ENCODE data around the gene RAMAC. TPM values are rescaled to one million over a fixed set of nuclear protein-coding genes. Genes with fewer than 3 reads are reported as not detected.

RAMAC gene
- total and polyA plus RNA-seq, 10 of the 15 experiments (the other 5 are each of a cell fraction or from before 2014, with no cell fraction given), result 22.4 to 109 (median 41.7) TPM

- TF ChIP-seq RUNX3 (IDR thresholded peaks at IDR 0.05; ENCODE audit: low read length) (no peak), FOXK2 (IDR thresholded peaks at IDR 0.05) (no peak), RELB (IDR thresholded peaks at IDR 0.05; ENCODE audit: low read depth) (no peak), E2F8 (IDR thresholded peaks at IDR 0.05; ENCODE audit: low read depth, partially characterized antibody) (no peak), BCL3 (IDR thresholded peaks at IDR 0.05; ENCODE audit: borderline replicate concordance, insufficient read depth, low read depth, low read length, poor library complexity, severe bottlenecking) (no peak)
- TF ChIP-seq, protein P1, sequence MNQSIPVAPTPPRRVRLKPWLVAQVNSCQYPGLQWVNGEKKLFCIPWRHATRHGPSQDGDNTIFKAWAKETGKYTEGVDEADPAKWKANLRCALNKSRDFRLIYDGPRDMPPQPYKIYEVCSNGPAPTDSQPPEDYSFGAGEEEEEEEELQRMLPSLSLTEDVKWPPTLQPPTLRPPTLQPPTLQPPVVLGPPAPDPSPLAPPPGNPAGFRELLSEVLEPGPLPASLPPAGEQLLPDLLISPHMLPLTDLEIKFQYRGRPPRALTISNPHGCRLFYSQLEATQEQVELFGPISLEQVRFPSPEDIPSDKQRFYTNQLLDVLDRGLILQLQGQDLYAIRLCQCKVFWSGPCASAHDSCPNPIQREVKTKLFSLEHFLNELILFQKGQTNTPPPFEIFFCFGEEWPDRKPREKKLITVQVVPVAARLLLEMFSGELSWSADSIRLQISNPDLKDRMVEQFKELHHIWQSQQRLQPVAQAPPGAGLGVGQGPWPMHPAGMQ (IDR thresholded peaks at IDR 0.05; ENCODE audit: borderline replicate concordance), result no peak
- ChIA-PET SMC1A (ENCODE audit: uncharacterized antibody, unreplicated experiment) (interaction anchor here (0.6 kb wide), 1 partner anchor 140 kb away, joined by 3 read pairs; no protein-coding TSS in a partner anchor), POLR2A (interaction anchor here (0.6 kb wide), 1 partner anchor 933 kb away, joined by 3 read pairs; no protein-coding TSS in a partner anchor), RAD21 (ENCODE audit: unreplicated experiment) (interaction anchor here (0.5 kb wide), 1 partner anchor 412 kb away, joined by 3 read pairs; no protein-coding TSS in a partner anchor), CTCF (no interaction called here)
- H3K79me2 ChIP-seq (ENCODE audit: control insufficient read depth, insufficient read depth, low read length), result no peaks in the 10 kb centered on the region
- no peak overlapping the region for H3K9ac ChIP-seq (ENCODE audit: control insufficient read depth, insufficient read depth, low read length)
- ATAC-seq, result no peak
- H4K20me1 ChIP-seq (ENCODE audit: control insufficient read depth, insufficient read depth), result no peaks in the 10 kb centered on the region
- no TSS peak for BruUV-seq (replicated peaks)
- H3K36me3 ChIP-seq (ENCODE audit: control insufficient read depth in 2 of 2, insufficient read depth in 2 of 2, low read length in 1 of 2), result no peaks in the 10 kb centered on the region
- H3K4me2 ChIP-seq (ENCODE audit: control insufficient read depth, insufficient read depth), result no peak overlapping the region
- FAIRE-seq, result no peak
- intact Hi-C loops (cut with micrococcal nuclease; ENCODE audit: unreplicated experiment), result no loop called here
- no peaks in the 10 kb centered on the region for H3K9me3 ChIP-seq (replicated peaks; ENCODE audit: control insufficient read depth, insufficient read depth, low read length)
- no peak overlapping the region for H2AFZ ChIP-seq (ENCODE audit: control insufficient read depth, low read depth, low read length)
- peaks cover 0 to 2% of the 10 kb centered on the region in 2 experiments; a peak in 2 of 4 replicates for H3K27me3 ChIP-seq (replicated peaks in 1 of 2; ENCODE audit: control insufficient read depth in 2 of 2, insufficient read depth in 2 of 2, low read length in 1 of 2)
- 100% methylated on average over 1 of the region's 1 CpG for WGBS (ENCODE audit: insufficient coverage, insufficient replicate concordance, low lambda C conversion rate, missing lambda C conversion rate)
- H3K4me1 ChIP-seq (ENCODE audit: control insufficient read depth, insufficient read depth, low read length), result no peaks in the 10 kb centered on the region
- no peak overlapping the region for H3K4me3 ChIP-seq
- no peak for DNase-seq (ENCODE audit: low read depth, low spot score)
- H3K27ac ChIP-seq (ENCODE audit: control insufficient read depth, insufficient read depth), result no peak overlapping the region
- in situ Hi-C loops (cut with MboI), result no loop called here
Observed at GRCh38 chr15:82958638-82959037, 27.4 kb upstream of the RAMAC start.
